Measurements from ENCODE around the gene SLC6A18.

DNA sequence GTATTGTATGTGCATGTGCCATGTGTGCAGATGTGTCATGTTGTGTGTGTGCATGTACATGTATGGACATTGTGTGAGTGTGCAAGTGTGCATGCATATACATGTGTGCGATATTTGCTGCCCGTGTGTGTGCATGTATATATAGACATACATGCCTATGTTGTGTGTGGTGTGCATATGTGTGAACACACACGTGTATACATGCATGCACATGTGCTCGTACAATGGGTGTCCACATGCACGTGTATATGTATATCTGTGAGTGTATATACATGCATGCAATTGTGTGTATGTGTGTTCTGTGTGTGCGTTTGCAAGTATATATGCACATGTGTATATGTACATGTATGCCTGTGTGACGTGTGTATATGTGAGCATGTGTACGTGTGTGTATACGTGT lies 3.0 kb upstream of the SLC6A18 start:
- TF ChIP-seq POLR2A (IDR thresholded peaks at IDR 0.05; ENCODE audit: low read depth, low read length), result no peak
- TF ChIP-seq TAF1 (IDR thresholded peaks at IDR 0.05; ENCODE audit: borderline replicate concordance, low read depth, low read length), result no peak

All from GM12892 (cell line).